ENCODE data around the gene SLCO1C1.

Gene SLCO1C1

GRCh38 chr12:20681334-20681733 lies 13.8 kb upstream of the SLCO1C1 start:
- TF ChIP-seq CTCF (IDR thresholded peaks at IDR 0.05; ENCODE audit: low read depth, low read length, missing control alignments) = no peak
- in situ Hi-C loops (cut with HindIII; ENCODE audit: low pct_ligation_motif_present, low sequenced_read_pairs) = no loop called here
- DNase-seq = no peak

GRCh38 chr12:20696181-20696905 lies 1.2 kb downstream of the SLCO1C1 start:
- in situ Hi-C loops (cut with HindIII; ENCODE audit: low pct_ligation_motif_present, low sequenced_read_pairs) = no loop called here
- no peak for DNase-seq
- Histone ChIP-seq H3K36me3 (replicated peaks) (no peaks in the 10 kb centered on the region), H3K4me3 (ENCODE audit: low read depth, low read length) (no peak overlapping the region), H3K27me3 (replicated peaks) (no peaks in the 10 kb centered on the region), H3K27ac (no peak overlapping the region)
- TF ChIP-seq CTCF (IDR thresholded peaks at IDR 0.05; ENCODE audit: low read depth, low read length, missing control alignments) = no peak

More at GRCh38 chr12:20681334-20681733, 13.8 kb upstream of the SLCO1C1 start:
- Histone ChIP-seq H3K4me3 (ENCODE audit: low read depth, low read length) (no peak overlapping the region), H3K36me3 (replicated peaks) (no peaks in the 10 kb centered on the region), H3K27me3 (replicated peaks) (no peaks in the 10 kb centered on the region), H3K27ac (no peak overlapping the region)

GRCh38 chr12:20701106-20701505 lies 6.0 kb downstream of the SLCO1C1 start:
- no peak for TF ChIP-seq CTCF (IDR thresholded peaks at IDR 0.05; ENCODE audit: low read depth, low read length, missing control alignments)
- H3K27me3 ChIP-seq (replicated peaks) = no peaks in the 10 kb centered on the region
- H3K4me3 ChIP-seq (ENCODE audit: low read depth, low read length) = no peak overlapping the region
- no peak overlapping the region for H3K27ac ChIP-seq
- in situ Hi-C loops (cut with HindIII; ENCODE audit: low pct_ligation_motif_present, low sequenced_read_pairs) = no loop called here
- no peak for DNase-seq
- H3K36me3 ChIP-seq (replicated peaks) = no peaks in the 10 kb centered on the region

GRCh38 chr12:20704860-20705259 lies 9.7 kb downstream of the SLCO1C1 start:
- Histone ChIP-seq H3K27ac (no peak overlapping the region), H3K36me3 (replicated peaks) (no peaks in the 10 kb centered on the region), H3K4me3 (ENCODE audit: low read depth, low read length) (no peak overlapping the region), H3K27me3 (replicated peaks) (no peaks in the 10 kb centered on the region)
- DNase-seq = no peak
- TF ChIP-seq CTCF (IDR thresholded peaks at IDR 0.05; ENCODE audit: low read depth, low read length, missing control alignments) = no peak
- in situ Hi-C loops (cut with HindIII; ENCODE audit: low pct_ligation_motif_present, low sequenced_read_pairs) = no loop called here

GRCh38 chr12:20711846-20712245 lies 16.7 kb downstream of the SLCO1C1 start:
- no peak for TF ChIP-seq CTCF (IDR thresholded peaks at IDR 0.05; ENCODE audit: low read depth, low read length, missing control alignments)
- DNase-seq = peak; percentile 6
- no peak overlapping the region for H3K4me3 ChIP-seq (ENCODE audit: low read depth, low read length)
- no peaks in the 10 kb centered on the region for H3K36me3 ChIP-seq (replicated peaks)
- in situ Hi-C loops (cut with HindIII; ENCODE audit: low pct_ligation_motif_present, low sequenced_read_pairs) = no loop called here
- H3K27ac ChIP-seq = no peak overlapping the region
- H3K27me3 ChIP-seq (replicated peaks) = no peaks in the 10 kb centered on the region

GRCh38 chr12:20716037-20716436 lies 20.9 kb downstream of the SLCO1C1 start:
- in situ Hi-C loops (cut with HindIII; ENCODE audit: low pct_ligation_motif_present, low sequenced_read_pairs) = no loop called here
- Histone ChIP-seq H3K36me3 (replicated peaks) (no peaks in the 10 kb centered on the region), H3K4me3 (ENCODE audit: low read depth, low read length) (no peak overlapping the region), H3K27ac (no peak overlapping the region), H3K27me3 (replicated peaks) (no peaks in the 10 kb centered on the region)
- no peak for TF ChIP-seq CTCF (IDR thresholded peaks at IDR 0.05; ENCODE audit: low read depth, low read length, missing control alignments)
- DNase-seq = no peak

All from brain microvascular endothelial cell (primary cell).